ENCODE results near the gene ST6GALNAC6.

The ST6GALNAC6 gene

GRCh38 chr9:127899128-127899943 lies at the start of gene ST6GALNAC6:
Gene ST6GALNAC6 (minus strand): TSS chr9:127899603. CDS start chr9:127897981, 1,622 bp downstream.
- DNase-seq = peak; percentile 15

GRCh38 chr9:127947841-127948710 lies 48.7 kb upstream of the ST6GALNAC6 start:
- DNase-seq = no peak

DNA sequence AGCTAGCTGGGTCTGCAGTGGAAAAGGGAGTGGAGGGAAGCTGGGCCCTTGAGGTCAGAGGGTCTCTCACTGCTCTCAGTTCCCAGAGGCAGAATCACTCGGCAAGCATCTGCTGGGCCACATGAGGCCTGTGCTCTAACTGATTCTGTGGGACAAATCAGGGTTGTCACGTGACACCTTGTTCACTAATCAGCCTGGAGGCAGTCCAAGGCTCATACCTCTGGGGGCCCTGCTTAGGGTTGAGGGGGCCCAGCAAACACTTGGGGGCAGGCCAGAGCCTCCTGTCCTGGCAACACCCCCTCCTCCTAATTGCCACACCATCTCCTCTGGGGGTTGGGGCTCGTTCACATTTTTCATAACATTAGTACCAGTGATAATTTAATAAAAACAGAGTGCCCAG lies 47.3 kb upstream of the ST6GALNAC6 start:
- no peak for DNase-seq

DNA sequence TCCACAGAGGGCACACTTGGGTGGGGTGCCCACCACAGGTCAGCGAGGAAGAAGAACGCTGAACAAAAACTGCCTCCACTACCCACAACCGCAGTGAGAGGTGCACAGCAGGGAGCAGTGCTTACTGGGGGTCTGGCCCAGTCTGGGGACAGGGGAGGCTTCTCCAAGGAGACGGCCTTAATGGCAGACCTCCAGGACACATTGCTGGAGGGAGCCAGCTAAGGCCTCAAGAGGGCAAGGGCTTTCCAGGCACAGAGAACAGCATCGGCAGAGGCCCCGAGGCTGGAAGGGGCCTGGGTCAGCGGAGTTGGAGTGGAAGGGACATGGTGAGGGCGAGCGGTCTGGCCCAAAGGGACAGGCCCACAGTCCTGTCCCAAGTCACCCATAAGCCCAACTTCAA lies 46.5 kb upstream of the ST6GALNAC6 start:
- DNase-seq = no peak

GRCh38 chr9:127945338-127945737 lies 45.9 kb upstream of the ST6GALNAC6 start:
- no peak for DNase-seq

- no peak for DNase-seq
Observed at GRCh38 chr9:127944586-127945218, 45.3 kb upstream of the ST6GALNAC6 start.

DNA sequence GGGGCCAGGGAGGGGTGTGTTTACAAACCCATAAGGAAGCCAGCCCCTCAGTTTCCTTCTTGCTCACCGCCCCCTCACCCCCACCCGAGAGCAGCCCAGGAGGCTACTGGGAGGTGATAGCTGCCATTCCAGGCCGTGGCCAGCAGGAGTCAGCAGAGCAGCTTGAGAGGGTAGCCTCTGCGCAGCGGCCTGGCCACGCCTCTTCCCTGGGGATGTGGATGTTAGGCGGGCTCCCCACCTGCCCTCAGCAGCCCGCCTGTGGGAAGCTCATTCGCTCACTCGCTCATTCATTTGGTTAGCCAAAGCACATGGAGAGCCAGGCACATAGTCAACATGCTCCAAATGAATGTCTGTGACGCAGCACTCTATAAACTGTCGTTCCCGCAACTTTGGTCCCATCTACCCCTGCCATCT lies 44.3 kb upstream of the ST6GALNAC6 start:
- DNase-seq = peak; percentile 78

GRCh38 chr9:127943011-127943662 lies 43.7 kb upstream of the ST6GALNAC6 start:
- no peak for DNase-seq

- DNase-seq = peak; percentile 25
Observed at GRCh38 chr9:127942216-127943010, 43.0 kb upstream of the ST6GALNAC6 start.

GRCh38 chr9:127941961-127942215 lies 42.5 kb upstream of the ST6GALNAC6 start:
- DNase-seq = no peak

DNA sequence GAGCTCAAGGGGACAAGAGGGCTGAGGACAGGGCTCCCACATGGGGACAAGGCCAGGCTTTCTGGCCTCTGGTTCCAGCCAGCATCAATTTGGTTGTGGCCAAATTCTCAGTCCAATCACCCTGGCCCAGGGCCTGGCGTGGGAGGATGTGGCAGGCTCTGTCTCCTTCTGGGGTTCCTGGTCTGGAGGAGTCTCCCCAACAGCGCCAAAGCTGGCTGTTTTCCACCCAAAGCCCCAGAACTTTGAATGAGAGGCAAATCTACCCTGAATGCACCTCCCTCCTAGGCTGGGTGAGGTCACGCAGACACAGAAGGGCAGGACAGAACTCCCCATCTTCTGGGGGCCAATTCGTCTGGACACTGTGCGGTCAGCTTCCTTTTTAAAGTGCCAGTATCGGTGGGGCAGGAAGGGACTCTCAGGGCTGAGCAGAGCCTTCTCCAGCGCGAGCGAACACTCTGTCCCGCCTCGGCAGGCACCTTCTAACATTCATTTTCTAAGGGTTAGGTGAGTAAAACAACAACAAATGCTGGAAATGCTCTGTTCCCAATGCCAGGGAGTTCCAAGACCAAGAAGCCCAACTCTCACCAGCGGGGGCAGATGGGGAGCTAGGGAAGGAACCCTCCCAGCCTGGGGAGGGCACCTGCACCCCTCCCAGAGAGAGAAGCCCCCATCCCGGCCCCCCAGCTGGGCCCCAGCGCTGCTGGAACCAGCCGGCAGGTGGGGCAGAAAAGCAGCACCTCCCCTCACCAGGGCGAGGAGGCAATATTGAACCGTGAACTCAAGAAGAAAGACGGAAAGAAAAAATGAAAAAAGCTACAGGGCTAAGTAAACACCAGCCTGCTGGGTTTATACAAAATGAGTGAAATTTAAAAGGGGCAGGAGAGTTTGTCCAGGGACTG lies 41.9 kb upstream of the ST6GALNAC6 start:
- DNase-seq = no peak

- no peak for DNase-seq
Observed at GRCh38 chr9:127940593-127940992, 41.2 kb upstream of the ST6GALNAC6 start.

- DNase-seq = no peak
Observed at GRCh38 chr9:127938298-127938690, 38.9 kb upstream of the ST6GALNAC6 start.

DNA sequence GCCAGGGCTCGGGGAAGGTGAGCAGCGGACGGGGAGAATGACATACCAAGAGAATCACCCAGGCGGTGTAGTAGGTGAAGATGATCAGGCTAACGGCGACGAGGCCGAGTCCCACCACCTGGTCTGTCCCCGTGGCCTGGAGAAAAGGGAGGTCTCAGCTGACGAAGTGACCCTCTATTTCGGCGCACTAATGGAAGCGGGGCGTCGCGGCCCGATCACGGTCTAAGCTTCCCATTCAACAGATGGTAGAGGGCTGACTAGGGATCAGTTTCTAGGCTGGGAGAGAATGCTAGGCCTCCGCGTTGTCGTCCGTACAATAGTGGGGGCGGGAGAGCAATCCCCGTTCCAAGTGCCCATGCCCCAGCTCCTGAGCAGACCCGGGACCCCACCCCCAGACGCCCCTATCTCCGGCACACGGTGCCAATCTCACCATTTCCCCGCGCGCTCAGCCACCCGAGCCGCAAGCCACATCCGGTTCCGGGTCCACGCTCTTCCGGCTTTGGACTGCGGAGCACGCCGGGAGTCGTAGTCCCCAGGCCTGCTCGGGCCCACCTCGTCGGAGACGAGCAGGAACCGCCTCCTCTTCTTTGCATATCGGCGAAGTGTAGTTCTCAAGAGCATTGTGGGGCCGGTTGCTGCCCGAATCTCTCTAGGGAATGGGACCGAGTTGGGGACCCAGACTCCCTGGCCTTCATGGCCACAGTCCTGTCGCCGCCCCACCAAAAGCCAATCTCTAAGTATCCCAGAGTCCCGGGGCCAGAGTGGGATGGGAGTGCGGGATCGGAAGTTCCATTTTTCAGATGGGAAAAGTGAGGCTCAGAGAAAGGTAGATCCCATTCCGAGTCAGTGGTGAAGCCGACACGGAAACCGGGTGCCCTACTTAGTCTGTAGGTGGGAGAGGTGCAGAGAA lies 38.2 kb upstream of the ST6GALNAC6 start, which contains the start of gene DPM2:
Gene DPM2, minus strand, starts transcription at position 467 of the 910 bp plus-strand sequence. Its CDS starts 34 bp downstream, at position 433.
- peak; percentile 47 for DNase-seq

- no peak for DNase-seq
Observed at GRCh38 chr9:127937056-127937387, 37.6 kb upstream of the ST6GALNAC6 start.

DNA sequence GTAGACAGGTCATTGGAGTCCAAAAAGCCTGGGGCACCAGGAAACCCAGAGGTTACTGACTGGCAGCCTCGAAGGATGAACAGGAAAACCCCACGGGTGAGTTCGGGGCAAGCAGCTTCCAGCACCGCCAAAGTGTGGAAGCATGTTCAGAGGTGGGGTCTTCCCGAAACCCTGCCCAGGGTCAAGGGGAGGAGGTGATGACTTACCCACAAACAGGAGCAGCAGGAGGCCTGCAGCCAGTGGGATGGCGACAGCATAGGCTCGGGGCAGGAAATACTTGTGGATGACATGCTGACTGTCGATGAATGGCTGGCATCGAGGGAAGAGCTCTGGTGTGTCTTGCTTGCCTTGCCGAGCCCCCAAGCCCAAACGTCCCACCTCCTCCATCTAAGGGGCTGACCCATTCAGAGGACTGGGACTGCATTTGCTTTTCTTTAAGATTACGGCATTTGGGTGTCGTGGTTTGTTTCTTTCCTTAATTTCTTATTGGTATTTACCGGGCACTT lies 37.0 kb upstream of the ST6GALNAC6 start:
- no peak for DNase-seq

GRCh38 chr9:127935765-127936221 lies 36.4 kb upstream of the ST6GALNAC6 start:
- DNase-seq = no peak

- DNase-seq = no peak
Observed at GRCh38 chr9:127934986-127935385, 35.6 kb upstream of the ST6GALNAC6 start.

DNA sequence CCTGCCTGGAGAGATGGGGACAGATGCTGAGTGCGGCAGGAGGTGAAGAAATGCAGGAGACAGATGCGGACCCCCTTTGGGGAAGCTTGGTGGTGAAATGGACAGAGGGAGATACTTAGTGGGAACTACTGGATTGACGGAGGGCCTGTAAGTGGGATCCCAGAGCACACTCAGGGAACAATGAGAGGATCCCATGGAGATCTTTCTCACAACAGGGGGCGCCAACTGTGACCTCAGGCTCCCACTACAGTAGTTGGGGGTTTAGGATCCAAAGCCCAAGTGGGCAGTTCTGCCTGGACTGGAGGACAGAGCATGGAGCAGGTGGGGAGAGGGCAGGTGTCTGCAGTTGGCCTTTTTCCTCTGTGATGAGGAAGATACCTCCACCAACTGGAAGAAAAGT lies 34.8 kb upstream of the ST6GALNAC6 start:
- DNase-seq = no peak

All from NCI-H1694 treated with DMSO at 0.1 percent for 48 hours (cell line).